Measurements from ENCODE around the gene UBQLN4.

GRCh38 chr1:156001662-156002171 is 51.9 kb downstream of the UBQLN4 start:
- peak in 3 of 4 donors; percentile 11 to 24 (median 14) for TF ChIP-seq CTCF (IDR thresholded peaks at IDR 0.05)
- no peak for TF ChIP-seq POLR2A (IDR thresholded peaks at IDR 0.05)
